ENCODE results near the gene PEX26. TPM values are rescaled to one million over a fixed set of nuclear protein-coding genes. Genes with fewer than 3 reads are reported as not detected.
A peak's percentile ranks its signal among the peaks of the same experiment; 100 is the strongest.
"Not testable (repeated sequence)": the region's sequence is repeated elsewhere in the genome, so short reads cannot be mapped to it uniquely, and the experiment has no call there.

Gene PEX26
- total RNA-seq (2014; rRNA removed; shearing (Covaris generic); ENCODE audit: low replicate concordance): 12.2 and 15.9 TPM in 2 replicates

DNA sequence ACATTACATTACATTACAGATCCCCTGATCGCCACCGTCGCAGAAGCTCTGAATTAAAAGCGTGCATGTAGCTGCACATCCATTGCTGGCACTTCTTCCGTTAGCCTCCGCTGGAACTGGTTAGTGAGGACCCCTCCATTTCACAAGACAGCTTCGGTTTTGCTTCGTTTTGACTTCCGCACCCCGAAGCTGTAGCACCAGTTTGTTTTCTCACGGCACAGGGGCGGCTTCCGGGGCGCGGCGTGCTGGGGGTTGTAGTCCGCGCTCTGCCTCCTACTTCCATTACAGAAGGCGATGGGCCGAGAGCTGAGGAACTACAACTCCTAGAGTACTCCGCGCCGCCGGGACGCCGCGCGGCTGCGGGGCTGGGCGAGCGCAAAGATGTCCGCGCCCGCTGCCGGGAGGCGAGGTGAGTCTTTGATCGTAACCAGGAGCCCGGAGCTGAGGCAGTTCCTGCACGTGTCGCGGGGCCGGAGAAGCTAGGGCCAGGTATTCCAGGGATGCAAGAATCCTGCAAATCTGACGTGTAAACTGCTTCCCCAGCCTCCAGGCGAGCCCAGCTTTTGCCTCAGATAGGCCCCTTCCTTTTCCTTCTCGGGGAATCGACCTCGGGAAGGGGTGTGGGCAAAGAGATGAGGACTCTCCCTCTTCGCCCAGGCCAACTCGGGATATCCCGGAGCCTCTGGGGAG, at the start of gene PEX26:
TSS of gene PEX26 (plus strand) at position 352 of the 690 bp plus-strand sequence. CDS start 387 bp downstream, outside the sequence.
- peak; percentile 89 for DNase-seq (ENCODE audit: low read depth)
- in situ Hi-C loops (cut with HindIII; ENCODE audit: low pct_unique_long_range_greater_than_20kb, low sequenced_read_pairs): no loop called here

GRCh38 chr22:18028817-18029527, 48.8 kb upstream of the PEX26 start:
- no peak for DNase-seq (ENCODE audit: low read depth)
- in situ Hi-C loops (cut with HindIII; ENCODE audit: low pct_unique_long_range_greater_than_20kb, low sequenced_read_pairs): no loop called here

GRCh38 chr22:18029686-18030267, 48.0 kb upstream of the PEX26 start:
- in situ Hi-C loops (cut with HindIII; ENCODE audit: low pct_unique_long_range_greater_than_20kb, low sequenced_read_pairs): no loop called here

GRCh38 chr22:18031695-18032454, 45.9 kb upstream of the PEX26 start:
- in situ Hi-C loops (cut with HindIII; ENCODE audit: low pct_unique_long_range_greater_than_20kb, low sequenced_read_pairs): no loop called here
- DNase-seq (ENCODE audit: low read depth): peak; percentile 84

More at GRCh38 chr22:18029686-18030267, 48.0 kb upstream of the PEX26 start:
- no peak for DNase-seq (ENCODE audit: low read depth)

- in situ Hi-C loops (cut with HindIII; ENCODE audit: low pct_unique_long_range_greater_than_20kb, low sequenced_read_pairs): no loop called here
- peak; percentile 65 for DNase-seq (ENCODE audit: low read depth)
Measured at GRCh38 chr22:18032455-18033101, 45.2 kb upstream of the PEX26 start.

- no peak for DNase-seq (ENCODE audit: low read depth)
- in situ Hi-C loops (cut with HindIII; ENCODE audit: low pct_unique_long_range_greater_than_20kb, low sequenced_read_pairs): no loop called here
Measured at GRCh38 chr22:18033204-18033998, 44.4 kb upstream of the PEX26 start.

GRCh38 chr22:18034076-18034475, 43.7 kb upstream of the PEX26 start:
- DNase-seq (ENCODE audit: low read depth): no peak
- in situ Hi-C loops (cut with HindIII; ENCODE audit: low pct_unique_long_range_greater_than_20kb, low sequenced_read_pairs): no loop called here

DNA sequence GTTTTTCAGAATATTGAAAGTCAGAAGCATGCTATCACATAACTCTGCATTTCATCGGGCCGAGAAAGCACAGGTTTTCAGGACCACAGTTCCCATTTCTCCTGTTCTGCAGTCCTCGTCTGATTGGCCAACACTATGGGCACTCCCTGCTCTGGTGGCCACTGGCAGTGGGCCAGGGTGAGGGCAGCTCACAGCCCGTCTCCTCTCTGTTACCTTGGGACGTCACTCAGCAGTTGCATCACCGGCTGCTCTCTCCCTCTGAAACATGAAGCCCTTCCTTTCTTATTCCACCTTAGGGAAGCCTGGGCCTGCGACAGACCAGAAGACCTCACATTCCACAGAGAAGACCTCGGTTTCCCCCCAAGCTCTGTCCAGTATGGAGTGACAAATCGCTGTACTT, 42.0 kb upstream of the PEX26 start:
- in situ Hi-C loops (cut with HindIII; ENCODE audit: low pct_unique_long_range_greater_than_20kb, low sequenced_read_pairs): no loop called here
- DNase-seq (ENCODE audit: low read depth): peak; percentile 79

- DNase-seq (ENCODE audit: low read depth); in situ Hi-C loops (cut with HindIII; ENCODE audit: low pct_unique_long_range_greater_than_20kb, low sequenced_read_pairs): not testable (repeated sequence)
Measured at GRCh38 chr22:18040898-18041297, 36.9 kb upstream of the PEX26 start.

GRCh38 chr22:18042685-18043084, 35.1 kb upstream of the PEX26 start:
- no peak for DNase-seq (ENCODE audit: low read depth)

DNA sequence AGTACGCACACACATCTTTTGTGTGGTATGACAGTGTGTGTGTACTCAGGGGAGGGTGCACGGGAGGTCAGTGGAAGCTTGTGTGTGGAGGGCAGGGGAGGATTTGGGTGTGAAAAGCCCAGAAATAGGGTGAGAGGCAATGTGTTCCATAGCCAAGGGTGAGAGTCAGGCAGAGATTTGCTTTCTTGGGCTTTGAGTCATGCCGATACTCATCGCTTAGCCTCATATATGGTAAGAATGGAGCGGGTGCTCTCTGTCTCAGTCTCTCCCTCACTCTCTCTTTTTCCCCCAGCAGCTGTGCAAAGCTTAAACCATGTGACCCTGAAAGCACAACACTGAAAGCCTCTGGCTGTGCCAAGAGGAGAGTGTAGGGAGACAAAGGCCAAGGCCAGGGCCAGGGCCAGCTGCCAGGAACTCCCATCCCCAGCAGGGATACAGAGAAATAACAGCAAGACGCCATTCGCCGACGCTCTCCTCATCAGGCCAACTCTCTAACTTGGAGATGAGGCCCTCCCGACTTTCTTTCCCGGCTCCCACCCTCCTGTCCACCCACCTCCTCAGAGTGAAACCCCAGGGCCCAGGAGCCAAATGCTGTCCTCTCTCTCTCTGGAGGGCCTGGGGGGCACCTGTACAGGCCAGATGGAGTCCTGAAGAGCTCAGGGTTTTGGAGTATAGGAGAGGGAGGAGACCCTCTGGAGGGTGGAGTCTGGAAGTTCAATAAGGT, 33.1 kb upstream of the PEX26 start:
- no peak for DNase-seq (ENCODE audit: low read depth)
- in situ Hi-C loops (cut with HindIII; ENCODE audit: low pct_unique_long_range_greater_than_20kb, low sequenced_read_pairs): no loop called here

More at GRCh38 chr22:18042685-18043084, 35.1 kb upstream of the PEX26 start:
- in situ Hi-C loops (cut with HindIII; ENCODE audit: low pct_unique_long_range_greater_than_20kb, low sequenced_read_pairs): no loop called here

- DNase-seq (ENCODE audit: low read depth): no peak
- in situ Hi-C loops (cut with HindIII; ENCODE audit: low pct_unique_long_range_greater_than_20kb, low sequenced_read_pairs): no loop called here
Measured at GRCh38 chr22:18045794-18046193, 32.0 kb upstream of the PEX26 start.

DNA sequence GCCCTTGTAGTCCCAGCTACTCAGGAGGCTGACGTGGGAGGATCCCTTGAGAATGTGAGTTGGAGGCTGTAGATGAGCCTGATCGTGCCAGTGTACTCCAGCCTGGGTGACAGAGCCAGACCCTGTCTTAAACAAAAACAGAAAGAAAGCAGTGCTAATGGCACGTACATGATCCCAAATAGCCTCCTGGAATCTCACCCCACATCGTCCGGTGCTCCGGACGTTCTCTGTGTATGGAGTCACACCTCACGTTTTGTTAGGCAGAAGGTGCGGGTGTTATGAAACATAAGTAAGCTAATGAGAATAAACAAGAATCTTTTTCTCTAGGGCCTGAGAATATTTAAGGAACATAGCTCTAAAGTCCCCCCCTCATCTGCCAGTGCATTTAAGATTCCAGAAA, 29.7 kb upstream of the PEX26 start:
- no peak for DNase-seq (ENCODE audit: low read depth)
- in situ Hi-C loops (cut with HindIII; ENCODE audit: low pct_unique_long_range_greater_than_20kb, low sequenced_read_pairs): no loop called here

DNA sequence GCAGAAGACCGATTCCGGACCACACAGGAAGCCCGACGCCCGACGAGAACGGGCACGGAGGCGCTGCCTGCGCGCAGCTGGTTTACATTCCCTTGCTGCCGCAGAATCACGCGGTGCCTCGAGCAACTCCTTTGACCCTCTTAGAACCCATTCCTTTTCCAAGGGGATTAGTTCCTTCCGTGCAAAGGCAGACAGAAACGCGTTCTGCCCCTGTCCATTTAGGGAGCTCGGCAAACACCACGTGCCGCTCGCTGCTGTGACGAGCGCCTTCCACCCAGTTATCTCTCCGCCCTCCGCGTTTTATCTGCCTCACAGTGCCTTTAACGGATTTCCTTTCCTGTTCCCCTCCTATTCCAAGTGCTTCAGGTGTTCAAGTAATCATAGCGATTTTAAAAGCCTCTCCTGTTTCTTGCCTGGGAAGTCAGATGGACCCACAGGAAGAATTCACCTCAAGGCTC, 29.3 kb upstream of the PEX26 start:
- in situ Hi-C loops (cut with HindIII; ENCODE audit: low pct_unique_long_range_greater_than_20kb, low sequenced_read_pairs): no loop called here
- no peak for DNase-seq (ENCODE audit: low read depth)

DNA sequence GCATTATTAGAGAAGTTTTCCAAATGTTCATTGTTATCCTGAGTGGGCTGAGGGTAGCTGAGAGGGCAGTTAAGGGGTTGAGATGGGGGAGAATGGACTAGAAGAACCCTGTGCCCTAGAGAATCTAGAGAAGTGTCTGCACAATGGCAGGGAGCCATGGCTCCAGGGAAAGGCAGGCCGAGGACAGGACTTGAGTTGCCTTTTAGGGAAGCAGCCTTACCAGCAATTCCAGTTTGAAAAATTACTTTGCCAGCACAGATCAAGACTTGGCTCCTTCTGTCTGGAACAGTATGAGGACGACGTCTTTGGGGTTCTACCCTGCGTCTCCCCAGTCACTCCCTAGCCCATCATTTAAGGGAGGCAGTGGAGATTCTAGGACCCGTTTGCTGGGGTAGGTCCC, 27.7 kb upstream of the PEX26 start:
- no peak for DNase-seq (ENCODE audit: low read depth)
- in situ Hi-C loops (cut with HindIII; ENCODE audit: low pct_unique_long_range_greater_than_20kb, low sequenced_read_pairs): no loop called here

DNA sequence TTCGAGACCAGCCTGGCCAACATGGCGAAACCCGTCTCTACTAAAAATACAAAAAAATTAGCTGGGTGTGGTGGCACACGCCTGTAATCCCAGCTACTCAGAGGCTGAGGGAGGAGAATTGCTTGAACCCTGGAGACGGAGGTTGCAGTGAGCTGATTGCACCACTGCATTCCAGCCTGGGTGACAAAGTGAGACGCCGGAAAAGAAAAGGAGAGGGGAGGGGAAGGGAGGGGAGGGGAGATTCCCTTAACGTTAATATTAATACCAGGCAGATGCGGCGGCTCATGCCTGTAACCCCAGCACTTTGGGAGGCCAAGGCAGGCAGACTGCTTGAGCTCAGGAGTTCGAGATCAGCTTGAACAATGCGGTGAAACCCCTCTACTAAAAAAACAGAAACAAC, 26.7 kb upstream of the PEX26 start:
- in situ Hi-C loops (cut with HindIII; ENCODE audit: low pct_unique_long_range_greater_than_20kb, low sequenced_read_pairs): not testable (repeated sequence)

More for the DNA sequence above, 26.7 kb upstream of the PEX26 start:
- DNase-seq (ENCODE audit: low read depth): not testable (repeated sequence)

Measured in Caki2 (cell line).